ENCODE data around the gene DOCK1.

The DOCK1 gene

GRCh38 chr10:126949161-126949503 lies 43.9 kb downstream of the DOCK1 start:
- in situ Hi-C loops (cut with HindIII; ENCODE audit: low sequenced_read_pairs), result no loop called here
- no peak overlapping the region for H3K4me3 ChIP-seq (ENCODE audit: low read depth, low read length)
- TF ChIP-seq CTCF (IDR thresholded peaks at IDR 0.05; ENCODE audit: low read depth, low read length), result no peak
- no peak for DNase-seq (ENCODE audit: low read depth, low spot score)

GRCh38 chr10:126950401-126951105 lies 45.3 kb downstream of the DOCK1 start:
- TF ChIP-seq CTCF (IDR thresholded peaks at IDR 0.05; ENCODE audit: low read depth, low read length), result no peak
- no peak overlapping the region for H3K4me3 ChIP-seq (ENCODE audit: low read depth, low read length)
- DNase-seq (ENCODE audit: low read depth, low spot score), result no peak
- in situ Hi-C loops (cut with HindIII; ENCODE audit: low sequenced_read_pairs), result no loop called here

DNA sequence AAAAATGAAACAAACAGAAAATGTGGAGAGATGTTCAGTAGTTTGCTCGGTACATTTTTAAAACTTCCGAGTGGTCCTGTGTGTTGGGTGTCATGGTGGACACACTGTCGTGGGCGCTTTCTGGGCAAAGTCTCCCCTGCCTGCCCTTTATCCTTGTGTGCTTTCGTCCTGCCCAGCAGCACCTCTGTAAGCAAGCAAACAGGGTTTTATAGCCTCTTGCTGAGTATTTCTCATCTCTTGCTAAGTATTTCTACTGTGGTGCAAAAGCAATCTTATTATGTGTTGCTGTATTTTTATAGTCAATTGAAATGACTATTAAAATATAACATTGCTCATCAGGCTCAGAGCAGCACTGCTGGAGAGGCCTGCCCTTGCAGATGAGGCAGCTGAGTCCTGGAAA lies 48.7 kb downstream of the DOCK1 start:
- in situ Hi-C loops (cut with HindIII; ENCODE audit: low sequenced_read_pairs), result no loop called here
- no peak overlapping the region for H3K4me3 ChIP-seq (ENCODE audit: low read depth, low read length)
- no peak for TF ChIP-seq CTCF (IDR thresholded peaks at IDR 0.05; ENCODE audit: low read depth, low read length)
- no peak for DNase-seq (ENCODE audit: low read depth, low spot score)

DNA sequence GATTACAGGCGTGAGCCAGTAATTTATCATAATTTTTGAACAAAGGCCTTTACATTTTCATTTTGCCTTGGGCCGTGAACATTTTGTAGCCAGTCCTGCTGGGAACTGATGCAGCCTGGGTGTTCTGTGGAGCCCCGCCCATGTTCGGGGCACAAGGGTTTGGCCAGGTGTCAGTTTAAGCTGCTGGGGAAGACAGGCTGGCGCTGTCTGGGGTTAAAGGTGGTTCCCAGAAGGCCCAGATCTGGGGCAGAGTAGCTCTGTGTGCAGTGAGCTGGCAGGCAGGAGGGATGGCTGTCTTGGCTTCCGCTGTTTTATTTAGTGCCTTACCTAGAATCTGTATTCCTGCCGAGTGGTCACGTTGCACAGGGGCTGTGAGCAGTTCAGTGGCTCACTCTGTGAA lies 50.2 kb downstream of the DOCK1 start:
- no peak for DNase-seq (ENCODE audit: low read depth, low spot score)
- in situ Hi-C loops (cut with HindIII; ENCODE audit: low sequenced_read_pairs), result no loop called here
- TF ChIP-seq CTCF (IDR thresholded peaks at IDR 0.05; ENCODE audit: low read depth, low read length), result no peak
- no peak overlapping the region for H3K4me3 ChIP-seq (ENCODE audit: low read depth, low read length)

GRCh38 chr10:126955934-126956711 lies 50.9 kb downstream of the DOCK1 start:
- no peak overlapping the region for H3K4me3 ChIP-seq (ENCODE audit: low read depth, low read length)
- in situ Hi-C loops (cut with HindIII; ENCODE audit: low sequenced_read_pairs), result no loop called here
- no peak for DNase-seq (ENCODE audit: low read depth, low spot score)
- no peak for TF ChIP-seq CTCF (IDR thresholded peaks at IDR 0.05; ENCODE audit: low read depth, low read length)

DNA sequence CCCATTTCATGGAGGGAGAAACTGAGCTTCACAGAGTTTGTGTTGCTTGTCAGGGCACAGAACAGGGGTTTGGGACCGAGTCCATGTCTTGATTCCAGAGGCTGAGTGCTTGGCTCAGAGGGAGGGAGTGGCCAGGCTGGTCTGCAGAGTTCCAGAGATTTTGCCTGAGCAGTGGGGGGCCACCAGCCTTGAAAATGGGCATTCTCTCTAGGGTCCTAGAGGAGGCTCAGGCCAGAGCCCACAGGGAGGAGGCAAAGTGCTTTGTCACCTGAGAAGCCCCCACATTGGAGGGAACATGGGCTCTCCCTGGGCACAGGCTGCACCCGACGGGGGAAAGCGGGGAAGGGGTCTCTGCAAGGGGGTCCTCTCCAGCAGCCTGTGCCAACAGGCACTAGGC lies 51.5 kb downstream of the DOCK1 start:
- no peak overlapping the region for H3K4me3 ChIP-seq (ENCODE audit: low read depth, low read length)
- TF ChIP-seq CTCF (IDR thresholded peaks at IDR 0.05; ENCODE audit: low read depth, low read length), result no peak
- in situ Hi-C loops (cut with HindIII; ENCODE audit: low sequenced_read_pairs), result no loop called here
- DNase-seq (ENCODE audit: low read depth, low spot score), result no peak
